Activated B cell treated with CpG ODN at 0.5 μM for 24 hours (primary cell): ENCODE results near the gene PLA2G12A. TPM values are rescaled to one million over a fixed set of nuclear protein-coding genes. Genes with fewer than 3 reads are reported as not detected.

Source experiments
- ATAC-seq: fragments of 200-7000 bp; cut with Tn5 transposase; one replicate; pipeline ENCODE4 v1.10.0; 2021; ENCODE audit warnings: low read depth, mild to moderate bottlenecking, moderate library complexity
- CTCF ChIA-PET: fragments of 350-600 bp; sonication (Branson Sonifier 250); formaldehyde crosslinking; loops from one replicate; lab custom pipeline; 2021; ENCODE audit warnings: antibody characterized with exemption; lab: Charles Lee
- POLR2A ChIA-PET: fragments of 350-600 bp; sonication (Branson Sonifier 250); formaldehyde crosslinking; loops from one replicate; lab custom pipeline; 2021; ENCODE audit warnings: antibody characterized with exemption; lab: Charles Lee
- DNase-seq: peaks from one replicate; pipeline ENCODE4 v3.0.0; 2022
- H3K27ac Mint-ChIP-seq: one replicate; pipeline ENCODE4 v1.8.0; 2020; ENCODE audit warnings: mixed read lengths
- H3K27me3 Mint-ChIP-seq: one replicate; pipeline ENCODE4 v1.8.0; 2021; ENCODE audit warnings: mixed read lengths
- H3K36me3 Mint-ChIP-seq: one replicate; pipeline ENCODE4 v1.8.0; 2021; ENCODE audit warnings: low read depth, mixed read lengths
- H3K4me1 Mint-ChIP-seq: one replicate; pipeline ENCODE4 v1.8.0; 2021; ENCODE audit warnings: mixed read lengths
- H3K4me3 Mint-ChIP-seq: one replicate; pipeline ENCODE4 v1.8.0; 2020; ENCODE audit warnings: mild to moderate bottlenecking, mixed read lengths
- H3K9me3 Mint-ChIP-seq: one replicate; pipeline ENCODE4 v1.8.0; 2020; ENCODE audit warnings: mixed read lengths
- intact Hi-C: fragments of 100-400 bp; cut with micrococcal nuclease; formaldehyde crosslinking; loops from one replicate; pipeline ENCODE4 v1.15.1; 2024
- total RNA-seq: library from RNA; stranded (reverse); gene quantifications from 2 replicates; pipeline ENCODE4 v1.2.3, GENCODE V29; 2022
- TF ChIP-seq, protein P1 (sequence below): fragments of 200-600 bp; IDR thresholded peaks from one replicate; pipeline ENCODE4 v1.8.0; 2022; ENCODE audit warnings: antibody characterized with exemption, mild to moderate bottlenecking

Gene PLA2G12A
- total RNA-seq, 1 donor from 2014 or later: 9.6 TPM

DNA sequence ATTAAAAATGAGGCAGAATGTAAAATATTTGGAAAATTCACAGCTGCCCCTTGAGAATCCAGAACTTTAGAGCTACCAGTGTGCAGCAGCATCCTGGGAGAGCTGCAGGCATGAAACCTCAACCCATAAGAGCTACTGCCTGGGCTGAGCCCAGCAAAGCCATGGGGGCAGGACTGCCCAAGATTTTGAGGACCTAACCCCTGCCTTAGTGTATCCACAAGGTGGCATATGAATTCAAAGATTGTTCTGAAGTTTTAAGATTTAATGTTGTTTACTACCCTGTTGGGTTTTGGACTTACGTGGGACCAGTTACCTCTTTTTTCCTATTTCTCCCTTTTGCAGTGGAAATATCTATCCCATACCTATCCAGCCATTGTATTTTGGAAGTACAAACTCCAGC, 53.0 kb downstream of the PLA2G12A start:
- Mint-ChIP-seq H3K4me3 (no peak overlapping the region), H3K27me3 (no peaks in the 10 kb centered on the region), H3K4me1 (peaks cover 2% of the 10 kb centered on the region), H3K27ac (no peak overlapping the region), H3K36me3 (peaks cover 37% of the 10 kb centered on the region), H3K9me3 (no peaks in the 10 kb centered on the region)
- ChIA-PET CTCF (no interaction called here), POLR2A (no interaction called here)
- ATAC-seq: no peak
- no peak for DNase-seq
- intact Hi-C loops: no loop called here
- TF ChIP-seq, protein P1, sequence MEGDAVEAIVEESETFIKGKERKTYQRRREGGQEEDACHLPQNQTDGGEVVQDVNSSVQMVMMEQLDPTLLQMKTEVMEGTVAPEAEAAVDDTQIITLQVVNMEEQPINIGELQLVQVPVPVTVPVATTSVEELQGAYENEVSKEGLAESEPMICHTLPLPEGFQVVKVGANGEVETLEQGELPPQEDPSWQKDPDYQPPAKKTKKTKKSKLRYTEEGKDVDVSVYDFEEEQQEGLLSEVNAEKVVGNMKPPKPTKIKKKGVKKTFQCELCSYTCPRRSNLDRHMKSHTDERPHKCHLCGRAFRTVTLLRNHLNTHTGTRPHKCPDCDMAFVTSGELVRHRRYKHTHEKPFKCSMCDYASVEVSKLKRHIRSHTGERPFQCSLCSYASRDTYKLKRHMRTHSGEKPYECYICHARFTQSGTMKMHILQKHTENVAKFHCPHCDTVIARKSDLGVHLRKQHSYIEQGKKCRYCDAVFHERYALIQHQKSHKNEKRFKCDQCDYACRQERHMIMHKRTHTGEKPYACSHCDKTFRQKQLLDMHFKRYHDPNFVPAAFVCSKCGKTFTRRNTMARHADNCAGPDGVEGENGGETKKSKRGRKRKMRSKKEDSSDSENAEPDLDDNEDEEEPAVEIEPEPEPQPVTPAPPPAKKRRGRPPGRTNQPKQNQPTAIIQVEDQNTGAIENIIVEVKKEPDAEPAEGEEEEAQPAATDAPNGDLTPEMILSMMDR: no peak

DNA sequence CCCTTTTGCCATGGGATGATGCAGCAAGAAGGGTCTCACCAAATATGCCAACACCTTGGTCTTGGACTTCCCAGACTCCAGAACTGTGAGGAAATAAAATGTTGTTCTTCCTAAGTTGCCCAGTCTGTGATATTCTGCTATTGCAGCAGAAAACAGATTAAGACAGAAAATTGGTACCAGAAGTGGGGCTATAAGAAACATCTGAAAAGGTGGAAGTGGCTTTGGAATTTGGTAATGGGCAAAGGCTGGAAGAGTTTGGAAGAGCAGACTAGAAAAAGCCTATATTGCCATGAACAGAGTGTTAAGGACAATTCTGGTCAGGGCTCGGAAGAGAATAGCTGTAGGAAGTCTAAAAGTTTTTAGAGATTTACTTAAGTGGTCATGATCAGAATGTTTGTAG, 54.0 kb downstream of the PLA2G12A start:
- H3K36me3 Mint-ChIP-seq: peaks cover 37% of the 10 kb centered on the region
- peaks cover 6% of the 10 kb centered on the region for H3K9me3 Mint-ChIP-seq
- no peak overlapping the region for H3K27ac Mint-ChIP-seq
- ChIA-PET CTCF (no interaction called here), POLR2A (no interaction called here)
- no peaks in the 10 kb centered on the region for H3K27me3 Mint-ChIP-seq
- TF ChIP-seq, protein P1: no peak
- H3K4me3 Mint-ChIP-seq: no peak overlapping the region
- DNase-seq: no peak
- no peak for ATAC-seq
- peaks cover 2% of the 10 kb centered on the region for H3K4me1 Mint-ChIP-seq
- intact Hi-C loops: no loop called here

DNA sequence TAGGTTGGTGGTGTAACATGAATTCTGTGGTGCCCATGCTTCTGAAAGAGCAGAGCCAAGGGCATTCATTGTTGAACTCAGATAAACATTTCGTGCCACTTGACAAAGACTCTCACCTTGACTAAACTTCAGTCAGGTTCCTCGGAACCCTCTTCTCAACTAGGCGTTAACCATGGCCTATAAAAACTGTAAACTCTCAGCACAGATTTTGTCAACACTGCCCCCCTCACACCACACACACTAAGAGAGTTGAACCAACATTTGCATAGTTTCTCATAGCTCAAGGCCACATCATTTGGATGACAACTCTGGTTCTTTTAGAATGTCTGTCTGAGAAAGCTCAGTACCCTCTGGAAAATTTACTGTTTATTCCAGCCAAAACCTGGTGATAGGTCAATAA, 54.7 kb downstream of the PLA2G12A start:
- no peak overlapping the region for H3K4me3 Mint-ChIP-seq
- TF ChIP-seq, protein P1: no peak
- ATAC-seq (no peak), DNase-seq (no peak)
- H3K27ac Mint-ChIP-seq: no peak overlapping the region
- CTCF ChIA-PET: no interaction called here
- peaks cover 36% of the 10 kb centered on the region for H3K36me3 Mint-ChIP-seq
- peaks cover 2% of the 10 kb centered on the region for H3K4me1 Mint-ChIP-seq
- POLR2A ChIA-PET: no interaction called here
- H3K27me3 Mint-ChIP-seq: no peaks in the 10 kb centered on the region
- intact Hi-C loops: no loop called here
- H3K9me3 Mint-ChIP-seq: peaks cover 9% of the 10 kb centered on the region

DNA sequence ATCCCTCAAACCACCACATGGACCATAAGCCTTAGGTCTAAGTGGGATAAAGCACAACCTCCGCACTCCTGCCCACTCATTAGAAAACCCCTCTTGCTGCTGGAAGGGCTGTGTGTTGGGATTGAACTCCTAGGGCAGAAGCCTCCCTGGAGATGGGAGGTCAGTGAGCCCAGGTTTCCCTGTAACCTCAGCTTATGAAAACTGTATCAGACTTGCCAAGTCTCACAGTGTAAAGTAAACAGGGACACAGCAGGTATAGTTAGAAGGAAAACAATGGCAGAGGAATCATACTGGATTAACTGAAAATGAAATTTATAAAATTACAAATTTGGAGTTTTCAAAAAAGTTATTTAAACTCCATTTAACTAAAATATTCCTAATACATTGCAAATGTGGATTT, 56.6 kb downstream of the PLA2G12A start:
- no peak for ATAC-seq
- Mint-ChIP-seq H3K27ac (no peak overlapping the region), H3K27me3 (no peaks in the 10 kb centered on the region), H3K4me1 (peaks cover 2% of the 10 kb centered on the region), H3K36me3 (peaks cover 45% of the 10 kb centered on the region), H3K9me3 (peaks cover 9% of the 10 kb centered on the region), H3K4me3 (no peak overlapping the region)
- TF ChIP-seq, protein P1: no peak
- DNase-seq: no peak
- ChIA-PET CTCF (no interaction called here), POLR2A (no interaction called here)
- intact Hi-C loops: no loop called here

DNA sequence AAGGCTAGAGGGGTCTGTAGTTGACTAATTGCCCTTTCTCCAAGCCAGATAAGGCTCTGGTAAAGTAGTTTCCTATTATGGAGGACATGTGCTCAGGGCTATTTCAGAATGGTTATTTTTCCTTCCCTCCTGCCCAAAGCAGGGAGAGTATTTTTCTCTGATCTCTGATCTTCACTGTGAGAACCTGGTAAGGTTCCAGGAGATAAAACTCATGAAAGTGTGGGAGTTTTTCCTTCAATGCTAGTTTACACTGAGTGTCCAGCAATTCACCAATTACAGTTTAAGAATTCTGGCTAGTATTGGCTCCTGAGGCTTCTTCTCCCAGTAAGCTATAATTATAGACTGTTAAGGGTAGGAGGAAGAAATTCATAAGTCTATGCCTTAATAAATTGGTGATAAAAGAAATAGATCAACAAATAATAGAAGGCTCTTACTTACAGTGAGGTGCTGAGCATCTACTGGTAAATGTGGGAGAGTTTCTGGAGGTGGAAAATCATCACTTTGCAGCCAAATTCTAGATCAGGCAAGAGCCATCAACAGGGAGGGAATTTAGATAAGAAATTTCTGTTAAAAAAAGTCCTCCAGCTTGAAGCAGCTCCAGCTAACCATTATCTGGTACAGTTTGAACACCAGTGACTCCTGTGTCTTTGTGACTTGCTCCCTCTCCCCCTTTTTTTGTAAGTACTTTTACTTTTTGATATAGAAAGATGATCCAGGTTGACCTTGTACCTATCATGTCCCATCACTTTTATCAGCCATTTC, 57.5 kb downstream of the PLA2G12A start:
- DNase-seq (no peak), ATAC-seq (no peak)
- Mint-ChIP-seq H3K9me3 (peaks cover 9% of the 10 kb centered on the region), H3K36me3 (peaks cover 44% of the 10 kb centered on the region), H3K4me3 (no peak overlapping the region), H3K27me3 (no peaks in the 10 kb centered on the region), H3K4me1 (peaks cover 2% of the 10 kb centered on the region), H3K27ac (no peak overlapping the region)
- TF ChIP-seq, protein P1: no peak
- POLR2A ChIA-PET: no interaction called here
- intact Hi-C loops: no loop called here
- CTCF ChIA-PET: no interaction called here
